GM19438 (cell line): ENCODE measurements around the gene HBS1L.
A peak's percentile ranks its signal among the peaks of the same experiment; 100 is the strongest.

Source experiments
- ATAC-seq: cut with Tn5 transposase; IDR thresholded peaks from one replicate; pipeline ENCODE4 v1.9.1; 2021; ENCODE audit warnings: low read depth; ENCODE audit not compliant: unreplicated experiment

HBS1L gene

DNA sequence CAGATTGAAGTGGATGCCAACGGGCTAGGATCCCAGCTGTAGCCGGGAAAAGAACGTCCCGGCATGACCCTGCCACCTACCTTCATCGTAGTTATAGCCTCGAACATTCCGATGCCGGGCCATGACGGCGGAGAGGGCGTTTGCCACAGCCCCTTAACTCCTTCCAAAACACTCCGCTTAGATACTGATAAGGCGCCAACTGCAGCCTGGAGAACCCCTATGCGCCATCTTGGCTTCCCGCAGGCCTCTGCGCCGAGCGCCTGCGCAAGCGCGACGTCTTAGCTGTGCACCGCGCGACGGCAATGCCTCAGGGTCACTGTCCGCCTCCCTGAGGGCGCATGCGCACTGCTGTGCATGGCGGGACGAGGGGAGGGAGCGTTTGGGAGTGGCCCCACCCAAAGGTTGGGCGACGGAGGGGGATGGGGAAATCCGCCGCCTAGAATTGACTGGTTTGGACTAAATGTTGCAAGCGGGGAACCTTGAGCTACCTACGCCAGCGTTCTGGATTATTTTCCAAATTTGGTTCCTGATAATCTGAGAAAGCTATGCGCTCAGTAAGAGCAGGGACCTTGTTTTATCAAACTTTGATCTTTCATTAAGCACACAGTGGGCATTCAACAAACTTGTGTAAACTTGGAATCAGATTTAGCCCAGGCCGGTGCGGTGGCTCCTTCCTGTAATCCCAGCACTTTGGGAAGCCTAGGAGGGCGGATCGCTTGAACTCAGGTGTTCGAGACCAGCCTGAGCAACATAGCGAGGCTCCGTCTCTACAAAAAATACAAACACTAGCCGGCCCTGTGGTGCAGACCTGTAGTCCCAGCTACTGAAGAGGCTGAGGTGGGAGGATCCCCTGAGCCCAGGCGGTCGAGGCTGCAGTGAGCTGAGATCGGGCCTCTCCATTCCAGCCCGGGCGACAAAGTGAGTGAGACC lies at the start of gene HBS1L:
Gene HBS1L, minus strand, starts transcription at position 254 of the 930 bp plus-strand sequence. Its CDS starts 131 bp downstream, at position 123.
- peak; percentile 98 for ATAC-seq

DNA sequence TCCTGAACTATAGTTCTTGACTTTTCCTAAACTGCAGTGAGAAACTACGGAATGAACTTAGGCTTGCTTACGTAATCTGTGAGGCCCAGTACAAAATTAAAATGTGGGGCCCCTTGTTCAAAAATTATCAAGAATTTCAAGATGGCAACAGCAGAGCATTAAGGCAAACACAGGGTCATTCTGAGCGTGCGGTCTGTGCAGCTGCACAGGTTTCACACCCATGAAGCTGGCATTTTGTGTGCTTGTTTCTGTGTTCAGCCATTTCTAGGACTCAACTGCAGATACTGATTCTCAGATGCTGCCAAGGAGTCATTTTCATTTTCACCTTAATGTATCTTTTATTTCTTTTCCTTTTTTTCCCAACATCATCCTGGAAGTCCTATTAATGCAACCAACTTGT lies 49.6 kb upstream of the HBS1L start:
- no peak for ATAC-seq

DNA sequence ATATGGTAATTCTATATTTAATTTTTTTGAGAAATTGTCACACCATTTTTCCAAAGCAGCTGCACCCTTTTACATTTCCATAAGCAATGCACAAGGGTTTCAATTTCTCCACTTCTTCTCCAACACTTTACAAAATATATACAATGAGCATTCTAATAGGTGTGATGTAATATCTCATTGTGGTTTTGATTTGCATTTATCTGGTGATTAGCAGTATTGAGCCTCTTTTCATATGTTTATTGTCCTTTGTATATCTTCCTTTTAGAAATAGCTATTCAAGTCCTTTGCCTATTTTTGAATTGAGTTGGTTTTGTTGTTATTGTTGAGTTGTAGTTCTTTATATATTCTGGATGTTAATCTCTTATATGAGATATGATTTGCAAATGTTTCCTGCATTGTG lies 47.6 kb upstream of the HBS1L start:
- no peak for ATAC-seq

DNA sequence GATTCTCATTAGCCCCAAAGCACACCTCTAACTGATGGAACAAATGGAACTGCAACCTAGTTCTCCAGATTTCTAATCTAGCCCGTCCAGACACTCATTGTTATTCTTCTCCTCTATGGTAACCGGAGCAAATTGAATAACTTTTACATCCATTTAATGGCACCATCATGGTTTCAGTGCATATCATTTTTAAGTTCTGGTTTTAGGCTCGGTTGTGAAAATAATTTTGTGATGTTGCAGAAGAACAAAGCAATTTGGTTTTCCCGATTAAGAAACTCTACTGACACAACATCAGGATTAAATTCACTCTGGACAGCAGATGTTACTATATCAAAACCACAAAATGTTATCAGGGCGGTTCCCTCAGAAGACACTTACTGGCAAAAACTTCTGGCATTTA lies 42.5 kb upstream of the HBS1L start:
- ATAC-seq, result no peak

DNA sequence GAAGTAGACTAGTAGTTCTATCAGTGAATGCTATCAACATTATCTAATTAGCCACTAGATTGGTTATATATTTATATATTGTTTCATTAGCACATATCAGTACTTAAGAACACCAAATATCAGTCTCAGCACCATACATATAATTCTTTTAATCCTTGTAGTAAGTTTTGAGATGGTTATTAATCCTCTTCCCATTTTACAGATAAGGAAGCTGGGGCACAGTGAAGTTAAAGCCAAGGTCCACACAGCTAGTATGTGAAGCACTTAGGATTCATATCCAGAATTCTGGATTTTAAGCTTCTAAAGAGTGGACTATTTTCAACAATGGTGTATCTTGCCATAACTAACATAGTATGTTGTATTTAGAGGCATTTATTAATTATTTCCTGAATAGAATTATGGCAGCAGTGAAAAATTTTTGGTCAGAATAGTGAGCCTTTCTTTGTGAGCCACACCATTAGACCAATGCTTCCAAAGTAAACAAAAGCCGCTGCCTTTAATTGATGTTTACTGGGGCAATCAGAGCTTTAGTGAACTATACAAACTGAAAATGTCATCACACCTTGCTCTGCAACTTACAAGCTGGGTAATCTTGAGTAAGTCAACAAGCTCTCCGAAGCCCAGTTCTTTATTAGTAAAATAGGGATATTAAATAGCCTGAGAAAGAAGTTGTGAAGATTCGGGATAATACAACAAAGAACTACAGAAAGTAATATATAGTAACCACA lies 41.9 kb upstream of the HBS1L start:
- ATAC-seq, result no peak

DNA sequence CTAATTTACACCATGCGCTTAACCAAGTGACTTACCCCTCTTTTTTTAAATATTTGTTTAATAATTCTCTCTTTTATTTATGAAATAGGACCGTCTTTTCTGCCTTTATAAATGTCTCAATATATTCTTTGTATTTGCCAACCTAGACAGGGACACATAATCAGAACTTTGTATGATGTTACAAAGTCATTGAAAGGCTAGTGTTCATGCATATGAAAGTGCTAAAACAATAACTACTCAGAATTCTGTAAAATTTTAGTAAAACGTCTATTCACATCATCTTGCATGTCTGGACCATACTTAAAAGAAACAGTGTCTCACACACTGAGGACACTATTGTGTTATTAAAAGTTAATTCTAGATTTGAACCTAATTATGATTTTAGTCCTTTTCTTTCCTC lies 41.1 kb upstream of the HBS1L start:
- ATAC-seq, result no peak

DNA sequence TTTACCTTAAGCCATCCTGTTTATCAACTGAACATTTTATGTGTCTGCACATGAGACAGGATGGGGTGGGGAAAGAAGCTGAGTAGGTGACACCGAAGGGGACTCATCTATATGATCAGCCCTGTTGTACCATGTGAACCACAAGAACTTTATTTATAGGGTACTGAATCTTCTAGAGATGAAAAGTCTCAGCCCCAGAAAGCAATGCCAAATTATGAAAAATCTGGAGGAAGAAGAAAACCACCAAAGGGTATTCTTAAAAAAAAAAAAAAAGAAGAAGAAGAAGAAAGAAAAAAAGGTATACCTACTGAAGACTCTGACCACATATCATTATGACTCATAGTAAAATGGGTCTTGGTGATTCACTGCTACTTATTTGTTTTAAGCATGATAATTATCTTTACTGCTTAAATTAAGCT lies 39.8 kb upstream of the HBS1L start:
- no peak for ATAC-seq

DNA sequence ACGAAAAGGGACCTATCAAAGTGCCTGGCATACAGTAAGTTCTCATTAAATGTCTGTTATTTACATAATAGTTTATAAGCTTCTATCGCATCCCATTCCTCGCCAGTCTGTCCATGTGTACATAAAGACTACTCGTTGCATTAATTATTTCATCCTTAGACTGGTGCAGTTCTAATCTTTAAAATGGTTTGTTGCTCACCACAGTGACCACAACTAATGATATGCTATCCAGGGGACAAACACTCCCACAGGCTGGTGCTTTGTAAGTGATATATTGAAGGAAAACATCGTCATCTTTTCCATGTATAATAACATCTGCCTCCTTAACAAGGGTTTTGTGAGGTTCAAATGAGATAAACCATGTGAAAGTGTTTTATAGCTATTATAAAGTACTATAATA lies 39.0 kb upstream of the HBS1L start:
- ATAC-seq, result no peak

DNA sequence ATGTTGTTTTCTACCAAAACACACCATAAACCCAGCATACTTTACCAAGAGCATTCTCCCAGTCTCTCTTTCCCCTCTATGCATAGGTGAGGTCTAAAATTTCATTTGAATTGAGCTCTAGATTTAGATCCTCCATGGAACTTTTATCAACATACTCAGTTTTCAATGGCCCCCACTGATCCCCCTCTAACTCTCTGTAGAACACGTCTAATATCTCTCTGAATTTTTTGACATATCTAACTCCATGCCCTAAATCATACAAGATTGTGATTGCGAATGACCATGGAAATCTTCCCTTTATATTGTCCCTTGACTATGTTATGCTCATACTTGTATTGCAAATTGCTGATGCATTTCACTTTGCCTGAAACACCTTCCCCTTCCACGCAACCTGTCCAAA lies 38.1 kb upstream of the HBS1L start:
- no peak for ATAC-seq

DNA sequence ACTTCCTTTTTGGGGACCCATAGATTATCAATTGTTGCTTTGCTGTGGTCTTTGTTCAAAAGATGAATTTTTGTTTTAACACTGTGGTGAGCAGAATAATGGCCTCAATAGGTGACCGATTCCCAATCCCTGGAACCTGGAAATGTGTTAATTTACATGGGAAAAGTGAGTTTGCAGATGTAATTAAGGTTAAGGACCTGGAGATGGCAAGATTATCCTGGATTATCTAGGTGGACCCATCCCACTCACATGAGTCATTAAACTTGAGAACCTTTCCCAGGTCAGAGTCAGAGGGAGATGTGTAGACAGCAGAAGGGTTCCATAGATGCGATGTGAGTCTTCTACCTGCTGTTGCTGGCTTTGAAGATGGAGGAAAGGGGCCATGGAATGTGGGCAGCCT lies 36.2 kb upstream of the HBS1L start:
- no peak for ATAC-seq

DNA sequence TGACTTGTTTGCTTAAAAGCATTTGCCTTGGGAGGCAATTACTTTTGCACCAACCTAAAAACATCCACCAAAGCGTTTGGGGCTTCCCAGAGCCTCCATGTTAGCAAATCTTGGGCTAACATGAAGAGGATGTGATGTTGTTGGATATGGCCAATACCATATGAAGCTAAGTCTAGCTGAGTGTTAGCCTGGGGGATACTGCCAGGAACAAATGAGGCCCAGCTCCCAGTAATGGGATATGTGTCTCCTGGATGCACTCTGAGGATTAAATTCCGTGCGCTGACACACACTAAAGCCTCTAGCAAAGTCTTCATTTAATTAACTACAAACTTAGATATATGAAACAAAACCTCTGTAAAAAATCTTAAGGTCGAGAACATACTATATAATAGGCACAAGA lies 35.3 kb upstream of the HBS1L start:
- no peak for ATAC-seq

DNA sequence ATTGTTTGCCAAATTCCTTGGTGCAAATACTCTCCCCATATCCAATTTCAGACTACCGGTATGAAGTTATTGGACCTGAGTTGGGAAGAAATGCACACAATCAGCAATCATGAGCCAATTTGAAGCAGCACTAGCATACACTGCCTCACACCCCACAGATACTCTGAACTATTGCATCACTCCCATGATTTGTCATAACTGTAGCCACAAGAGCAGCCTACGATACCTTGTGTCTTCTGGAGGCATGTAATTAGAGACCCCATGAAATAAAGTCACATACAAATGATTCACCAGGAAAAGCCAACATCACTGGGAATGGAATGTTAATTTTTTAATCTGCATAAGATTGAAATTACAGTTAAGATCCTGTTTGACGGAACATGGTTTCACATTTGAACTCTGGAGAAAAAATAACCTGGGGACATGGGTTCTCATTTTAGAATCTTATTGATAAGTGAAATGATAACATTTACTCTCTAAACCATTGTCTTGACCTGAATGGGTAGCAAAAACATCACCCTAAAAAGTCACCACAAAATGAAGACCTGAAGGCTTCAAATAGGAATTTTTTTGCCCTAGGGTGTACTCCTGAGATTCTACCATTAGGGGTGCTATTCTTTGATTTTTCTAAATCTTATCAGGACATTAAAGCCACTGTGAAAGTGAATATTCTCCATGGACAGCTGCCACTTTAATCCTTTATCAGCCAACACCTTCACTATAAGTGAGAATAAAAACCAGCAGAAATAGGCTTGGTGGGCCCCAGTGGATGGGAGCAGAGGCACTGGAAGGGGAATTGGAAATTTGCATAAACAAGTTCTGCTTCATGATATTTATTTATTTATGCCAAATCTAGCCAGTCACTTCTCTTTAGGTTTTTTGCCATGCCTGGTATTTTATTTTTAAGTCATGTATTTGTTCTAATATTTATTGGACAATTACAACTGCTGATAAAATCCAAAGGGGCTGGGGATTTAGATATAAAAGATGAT lies 34.5 kb upstream of the HBS1L start:
- ATAC-seq, result peak; percentile 74

DNA sequence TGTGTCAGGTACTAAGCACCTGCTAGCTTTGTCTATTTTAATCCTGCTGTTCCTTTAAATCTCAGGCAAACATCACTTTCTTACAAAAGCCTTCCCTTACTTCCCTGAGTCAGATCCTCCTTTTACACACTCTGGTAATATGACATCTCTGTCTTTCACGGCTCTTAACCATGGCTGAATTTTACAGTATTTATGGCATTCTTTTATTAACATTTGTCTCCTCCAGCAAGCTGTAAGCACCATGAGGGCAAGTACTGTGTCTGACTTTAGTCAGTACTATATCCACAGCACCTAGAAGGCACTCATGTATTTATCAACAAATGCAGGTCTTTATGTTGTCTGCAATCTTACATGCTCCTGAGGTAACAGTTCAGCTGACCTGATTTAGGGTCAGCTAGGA lies 33.7 kb upstream of the HBS1L start:
- ATAC-seq, result peak; percentile 12

DNA sequence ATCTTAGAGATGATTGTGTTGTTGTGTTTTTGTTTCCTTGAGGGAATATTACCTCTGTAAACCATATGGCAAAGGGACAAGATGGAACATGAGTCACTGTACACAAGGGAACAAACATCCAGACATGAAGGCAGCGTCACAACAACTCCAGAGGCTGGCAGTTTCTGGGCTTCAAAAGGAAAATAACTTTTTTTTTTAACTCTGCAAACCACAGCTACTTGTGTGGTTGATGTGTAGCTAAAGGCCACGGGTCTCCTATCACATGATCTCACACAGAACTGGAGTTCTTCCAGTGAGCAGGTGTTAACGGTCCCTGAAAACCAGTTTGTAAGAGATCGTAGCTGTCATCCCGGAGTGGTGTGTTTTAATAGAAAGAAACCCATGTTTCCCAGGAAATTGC lies 33.2 kb upstream of the HBS1L start:
- ATAC-seq, result peak; percentile 48

DNA sequence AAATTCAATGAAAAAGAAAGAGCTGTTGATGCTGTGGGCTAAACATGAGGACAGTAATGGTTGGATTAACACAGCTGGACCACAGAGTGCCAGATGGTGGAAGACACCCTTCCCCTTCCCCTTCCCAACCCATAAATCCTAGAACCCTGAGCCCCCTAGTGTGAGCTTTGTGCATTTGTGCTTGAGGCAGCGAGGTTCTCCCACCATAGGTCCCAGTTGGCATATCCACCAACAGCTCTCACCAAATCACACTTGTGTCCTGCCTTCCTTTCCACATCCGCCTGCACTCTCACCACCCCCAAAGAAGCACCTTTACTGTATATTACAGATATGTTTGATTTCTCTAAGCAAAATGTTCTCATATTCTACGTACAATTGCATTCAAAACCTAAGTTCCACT lies 32.8 kb upstream of the HBS1L start:
- ATAC-seq, result peak; percentile 23

DNA sequence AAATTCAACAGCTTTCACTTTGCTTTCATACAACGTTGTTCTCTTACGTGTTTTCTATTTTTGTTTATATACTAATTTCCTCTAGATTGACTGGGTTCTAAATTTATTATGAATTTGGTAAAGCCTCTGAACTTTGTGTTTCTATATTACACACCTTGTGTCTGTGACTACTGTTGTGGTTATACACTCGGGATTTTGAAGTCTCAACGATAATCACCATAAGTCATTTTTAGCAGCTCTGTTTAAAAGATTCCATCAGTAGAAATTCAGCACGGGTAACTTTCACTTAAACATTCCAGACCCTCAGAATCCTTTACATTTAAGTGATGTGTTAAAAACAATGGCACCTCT lies 31.8 kb upstream of the HBS1L start:
- no peak for ATAC-seq

DNA sequence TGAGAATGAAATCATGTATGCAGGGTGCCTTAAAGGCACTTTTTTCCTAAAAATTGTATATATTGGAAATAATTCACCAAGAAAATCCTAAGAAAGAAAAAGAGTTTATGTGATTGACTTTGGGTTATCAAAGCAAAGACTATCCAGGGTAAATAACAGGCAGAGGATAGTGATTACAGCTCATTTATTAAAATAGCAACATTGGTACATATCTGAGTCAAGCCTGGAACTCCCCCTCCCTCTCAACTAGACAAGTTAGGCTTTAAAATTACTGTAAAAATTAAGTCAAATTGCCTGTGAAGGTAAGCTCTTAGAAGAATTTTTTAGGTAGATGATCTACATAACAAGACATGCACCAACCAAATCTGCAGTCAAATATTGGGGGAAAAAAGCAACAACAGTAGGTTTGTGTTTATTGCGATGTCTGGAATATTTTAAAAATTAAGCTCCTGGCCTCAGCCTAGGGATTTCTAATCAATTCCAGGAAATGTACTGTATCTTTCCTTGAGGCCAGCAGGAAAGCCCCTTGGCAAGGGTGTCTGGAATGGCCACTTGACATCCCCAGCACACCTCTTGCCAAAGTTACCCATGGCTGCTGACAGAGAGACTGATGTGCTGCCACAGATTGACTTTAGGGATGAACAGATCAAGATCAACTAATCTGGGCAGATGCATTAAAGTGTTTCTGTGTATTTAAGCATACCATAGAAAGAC lies 31.2 kb upstream of the HBS1L start:
- ATAC-seq, result no peak

DNA sequence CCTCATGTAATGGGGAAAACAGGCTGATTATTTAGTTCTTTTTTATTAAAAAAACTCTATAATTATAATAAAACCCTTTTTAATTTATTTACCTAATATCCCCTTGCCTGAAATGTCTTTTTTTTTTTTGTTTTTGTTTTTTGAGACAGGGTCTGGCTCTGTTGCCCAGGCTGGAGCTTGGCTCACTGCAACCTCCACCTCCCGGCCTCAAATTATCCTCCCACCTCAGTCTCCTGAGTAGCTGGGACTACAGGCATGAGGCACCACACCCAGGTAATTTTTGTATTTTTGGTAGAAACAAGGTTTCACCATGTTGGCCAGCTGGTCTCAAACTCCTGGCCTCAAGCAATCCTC lies 30.3 kb upstream of the HBS1L start:
- ATAC-seq, result no peak

DNA sequence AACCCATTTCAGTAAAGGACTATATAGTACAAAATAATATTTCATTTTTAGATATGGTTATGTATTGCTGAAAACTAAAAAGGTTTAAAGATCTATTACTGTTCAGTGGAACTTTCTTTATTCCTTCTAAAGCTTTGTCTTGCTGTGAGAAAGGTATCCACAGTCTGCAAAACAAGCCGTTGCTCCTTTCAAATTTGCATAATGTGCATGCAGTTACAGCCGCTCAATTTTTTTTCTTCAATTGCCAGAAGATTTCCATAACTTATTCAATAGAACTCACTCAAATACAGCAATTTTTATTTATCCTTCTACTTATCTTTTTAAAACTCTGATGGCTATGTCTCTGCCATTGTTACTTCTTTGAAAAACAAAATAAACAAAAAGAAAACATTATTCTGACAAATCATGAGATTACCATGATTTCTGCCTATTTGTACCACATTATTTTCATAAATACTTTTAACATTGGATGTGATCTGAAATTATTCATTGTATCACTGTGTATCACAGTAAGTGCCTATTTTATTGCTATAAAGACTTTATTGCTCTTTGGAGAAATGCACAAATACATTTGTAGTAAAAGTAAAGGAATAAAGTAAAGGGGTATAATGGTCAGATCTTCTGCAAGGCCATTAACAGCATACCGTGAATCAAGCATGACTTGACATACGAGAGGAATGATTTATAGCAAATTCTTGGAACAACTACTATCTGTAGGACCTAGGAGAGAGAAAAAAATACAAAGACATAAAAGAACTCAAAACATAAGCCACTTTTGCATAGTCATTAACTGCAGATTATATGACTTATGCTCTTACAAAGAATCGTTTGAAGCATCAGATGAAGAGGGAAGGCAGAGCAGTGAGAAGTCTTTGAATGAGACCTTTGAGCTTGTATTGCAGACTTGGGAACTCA lies 29.6 kb upstream of the HBS1L start:
- no peak for ATAC-seq
